WTC11 (cell line): ENCODE measurements around the gene TATDN2.

Source experiments
- CTCF ChIP-seq: fragments of 200-600 bp; IDR thresholded peaks from 2 replicates; pipeline ENCODE4 v1.8.0; 2022; ENCODE audit warnings: antibody characterized with exemption
- USF1 ChIP-seq: sonication (generic); formaldehyde crosslinking; IDR thresholded peaks from 2 replicates; pipeline ENCODE4 v1.8.0; 2022; ENCODE audit warnings: mild to moderate bottlenecking, missing genetic modification reagents

- TF ChIP-seq CTCF: no peak
- TF ChIP-seq USF1: no peak
These were observed 40.8 kb downstream of the TATDN2 start for GRCh38 chr3:10289077-10289476.
